Ishikawa (cell line): ENCODE data around the gene KRTAP19-1.

ENCODE experiments used
- TEAD4 ChIP-seq: IDR thresholded peaks from 2 replicates; pipeline ENCODE4 v1.6.1; 2012
- TF ChIP-seq, protein P1 (sequence below): IDR thresholded peaks from 2 replicates; pipeline ENCODE4 v1.6.1; 2012
- TF ChIP-seq, protein P2 (sequence below): IDR thresholded peaks from 2 replicates; pipeline ENCODE4 v1.6.1; 2012; ENCODE audit warnings: low read depth, mild to moderate bottlenecking

DNA sequence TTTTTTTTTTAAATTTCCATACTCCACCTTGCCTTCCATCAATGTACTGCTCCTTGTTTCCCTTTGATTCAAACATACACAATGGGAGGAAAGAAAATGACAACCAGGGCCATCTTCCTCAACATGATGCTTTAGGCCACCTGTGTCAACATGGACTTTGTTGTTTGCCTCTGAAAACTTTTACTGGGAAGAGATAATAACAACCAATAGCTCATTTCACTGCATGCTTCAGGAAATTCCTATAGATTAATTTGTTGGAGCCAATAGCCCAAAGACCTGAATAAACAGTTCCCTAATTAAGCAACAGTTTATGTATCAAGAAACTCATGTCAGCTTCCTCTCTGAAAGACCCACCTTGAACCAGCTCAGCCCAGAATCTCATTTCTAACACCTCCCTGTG is 36.9 kb downstream of the KRTAP19-1 start:
- TF ChIP-seq, protein P1, sequence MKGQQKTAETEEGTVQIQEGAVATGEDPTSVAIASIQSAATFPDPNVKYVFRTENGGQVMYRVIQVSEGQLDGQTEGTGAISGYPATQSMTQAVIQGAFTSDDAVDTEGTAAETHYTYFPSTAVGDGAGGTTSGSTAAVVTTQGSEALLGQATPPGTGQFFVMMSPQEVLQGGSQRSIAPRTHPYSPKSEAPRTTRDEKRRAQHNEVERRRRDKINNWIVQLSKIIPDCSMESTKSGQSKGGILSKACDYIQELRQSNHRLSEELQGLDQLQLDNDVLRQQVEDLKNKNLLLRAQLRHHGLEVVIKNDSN: no peak
- TF ChIP-seq, protein P2, sequence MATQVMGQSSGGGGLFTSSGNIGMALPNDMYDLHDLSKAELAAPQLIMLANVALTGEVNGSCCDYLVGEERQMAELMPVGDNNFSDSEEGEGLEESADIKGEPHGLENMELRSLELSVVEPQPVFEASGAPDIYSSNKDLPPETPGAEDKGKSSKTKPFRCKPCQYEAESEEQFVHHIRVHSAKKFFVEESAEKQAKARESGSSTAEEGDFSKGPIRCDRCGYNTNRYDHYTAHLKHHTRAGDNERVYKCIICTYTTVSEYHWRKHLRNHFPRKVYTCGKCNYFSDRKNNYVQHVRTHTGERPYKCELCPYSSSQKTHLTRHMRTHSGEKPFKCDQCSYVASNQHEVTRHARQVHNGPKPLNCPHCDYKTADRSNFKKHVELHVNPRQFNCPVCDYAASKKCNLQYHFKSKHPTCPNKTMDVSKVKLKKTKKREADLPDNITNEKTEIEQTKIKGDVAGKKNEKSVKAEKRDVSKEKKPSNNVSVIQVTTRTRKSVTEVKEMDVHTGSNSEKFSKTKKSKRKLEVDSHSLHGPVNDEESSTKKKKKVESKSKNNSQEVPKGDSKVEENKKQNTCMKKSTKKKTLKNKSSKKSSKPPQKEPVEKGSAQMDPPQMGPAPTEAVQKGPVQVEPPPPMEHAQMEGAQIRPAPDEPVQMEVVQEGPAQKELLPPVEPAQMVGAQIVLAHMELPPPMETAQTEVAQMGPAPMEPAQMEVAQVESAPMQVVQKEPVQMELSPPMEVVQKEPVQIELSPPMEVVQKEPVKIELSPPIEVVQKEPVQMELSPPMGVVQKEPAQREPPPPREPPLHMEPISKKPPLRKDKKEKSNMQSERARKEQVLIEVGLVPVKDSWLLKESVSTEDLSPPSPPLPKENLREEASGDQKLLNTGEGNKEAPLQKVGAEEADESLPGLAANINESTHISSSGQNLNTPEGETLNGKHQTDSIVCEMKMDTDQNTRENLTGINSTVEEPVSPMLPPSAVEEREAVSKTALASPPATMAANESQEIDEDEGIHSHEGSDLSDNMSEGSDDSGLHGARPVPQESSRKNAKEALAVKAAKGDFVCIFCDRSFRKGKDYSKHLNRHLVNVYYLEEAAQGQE: no peak
- no peak for TF ChIP-seq TEAD4
